GM21786 (cell line): ENCODE results near the gene MATR3.
"Not testable (repeated sequence)": the region's sequence is repeated elsewhere in the genome, so short reads cannot be mapped to it uniquely, and the experiment has no call there.

ENCODE experiments used
- ATAC-seq: cut with Tn5 transposase; IDR thresholded peaks from one replicate; pipeline ENCODE4 v1.9.1; 2021; ENCODE audit not compliant: unreplicated experiment

MATR3 gene

GRCh38 chr5:139293507-139294373 is at the start of gene MATR3:
TSS of gene MATR3 (plus strand) at chr5:139293740. CDS start at chr5:139307416, 13,676 bp downstream.
- ATAC-seq: peak; percentile 69

GRCh38 chr5:139245637-139246339 is 47.8 kb upstream of the MATR3 start:
- ATAC-seq: no peak

- ATAC-seq: no peak
These were observed 47.1 kb upstream of the MATR3 start for GRCh38 chr5:139246394-139246793.

GRCh38 chr5:139248826-139249453 is 44.6 kb upstream of the MATR3 start:
- no peak for ATAC-seq

- ATAC-seq: no peak
These were observed 42.3 kb upstream of the MATR3 start for GRCh38 chr5:139251281-139251687.

GRCh38 chr5:139251695-139252288 is 41.7 kb upstream of the MATR3 start:
- no peak for ATAC-seq

- ATAC-seq: no peak
These were observed 40.4 kb upstream of the MATR3 start for GRCh38 chr5:139253115-139253514.

- ATAC-seq: no peak
These were observed 36.7 kb upstream of the MATR3 start for GRCh38 chr5:139256820-139257219.

GRCh38 chr5:139262059-139262741 is 31.3 kb upstream of the MATR3 start:
- no peak for ATAC-seq

- peak; percentile 88 for ATAC-seq
These were observed 30.6 kb upstream of the MATR3 start for GRCh38 chr5:139262742-139263445.

- ATAC-seq: no peak
These were observed 30.0 kb upstream of the MATR3 start for GRCh38 chr5:139263536-139263935.

- no peak for ATAC-seq
These were observed 29.6 kb upstream of the MATR3 start for GRCh38 chr5:139263946-139264345.

- no peak for ATAC-seq
These were observed 28.5 kb upstream of the MATR3 start for GRCh38 chr5:139265001-139265400.

- no peak for ATAC-seq
These were observed 27.3 kb upstream of the MATR3 start for GRCh38 chr5:139266236-139266635.

GRCh38 chr5:139267481-139267880 is 26.1 kb upstream of the MATR3 start:
- no peak for ATAC-seq

GRCh38 chr5:139268364-139269202 is 25.0 kb upstream of the MATR3 start:
- no peak for ATAC-seq

GRCh38 chr5:139270718-139271117 is 22.8 kb upstream of the MATR3 start:
- not testable (repeated sequence) for ATAC-seq

- no peak for ATAC-seq
These were observed 22.1 kb upstream of the MATR3 start for GRCh38 chr5:139271201-139272027.
